ENCODE data around the gene ZNF621.

Gene ZNF621

DNA sequence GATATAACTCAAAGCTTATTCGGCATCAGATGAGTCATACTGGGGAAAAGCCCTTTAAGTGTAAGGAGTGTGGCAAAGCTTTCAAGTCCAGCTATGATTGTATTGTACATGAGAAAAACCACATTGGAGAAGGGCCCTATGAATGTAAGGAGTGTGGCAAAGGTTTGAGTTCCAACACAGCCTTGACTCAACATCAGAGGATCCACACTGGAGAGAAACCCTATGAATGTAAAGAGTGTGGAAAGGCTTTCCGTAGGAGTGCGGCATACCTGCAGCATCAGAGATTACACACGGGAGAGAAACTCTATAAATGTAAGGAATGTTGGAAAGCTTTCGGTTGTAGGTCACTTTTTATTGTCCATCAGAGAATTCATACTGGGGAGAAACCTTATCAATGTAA is 7.5 kb downstream of the ZNF621 start:
- no peaks in the 10 kb centered on the region for H3K9me2 ChIP-seq (replicated peaks; ENCODE audit: control insufficient read depth, low read length)
- no peak overlapping the region for H3K27ac ChIP-seq (ENCODE audit: low read depth, low read length)
- H3K36me3 ChIP-seq (ENCODE audit: control insufficient read depth, low read length): peaks cover 40% of the 10 kb centered on the region
- no peaks in the 10 kb centered on the region for H3F3A ChIP-seq (ENCODE audit: control insufficient read depth, insufficient read depth)
- TF ChIP-seq, protein P1, sequence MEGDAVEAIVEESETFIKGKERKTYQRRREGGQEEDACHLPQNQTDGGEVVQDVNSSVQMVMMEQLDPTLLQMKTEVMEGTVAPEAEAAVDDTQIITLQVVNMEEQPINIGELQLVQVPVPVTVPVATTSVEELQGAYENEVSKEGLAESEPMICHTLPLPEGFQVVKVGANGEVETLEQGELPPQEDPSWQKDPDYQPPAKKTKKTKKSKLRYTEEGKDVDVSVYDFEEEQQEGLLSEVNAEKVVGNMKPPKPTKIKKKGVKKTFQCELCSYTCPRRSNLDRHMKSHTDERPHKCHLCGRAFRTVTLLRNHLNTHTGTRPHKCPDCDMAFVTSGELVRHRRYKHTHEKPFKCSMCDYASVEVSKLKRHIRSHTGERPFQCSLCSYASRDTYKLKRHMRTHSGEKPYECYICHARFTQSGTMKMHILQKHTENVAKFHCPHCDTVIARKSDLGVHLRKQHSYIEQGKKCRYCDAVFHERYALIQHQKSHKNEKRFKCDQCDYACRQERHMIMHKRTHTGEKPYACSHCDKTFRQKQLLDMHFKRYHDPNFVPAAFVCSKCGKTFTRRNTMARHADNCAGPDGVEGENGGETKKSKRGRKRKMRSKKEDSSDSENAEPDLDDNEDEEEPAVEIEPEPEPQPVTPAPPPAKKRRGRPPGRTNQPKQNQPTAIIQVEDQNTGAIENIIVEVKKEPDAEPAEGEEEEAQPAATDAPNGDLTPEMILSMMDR (IDR thresholded peaks at IDR 0.05; ENCODE audit: low read depth, low read length, poor library complexity, severe bottlenecking): no peak
- no peak for TF ChIP-seq EZH2phosphoT487 (IDR thresholded peaks at IDR 0.05; ENCODE audit: borderline replicate concordance, low read length)
- H3K4me1 ChIP-seq (ENCODE audit: control insufficient read depth, low read length): no peaks in the 10 kb centered on the region
- H3K4me2 ChIP-seq (ENCODE audit: low read length): no peak overlapping the region
- no peaks in the 10 kb centered on the region for H4K20me1 ChIP-seq (ENCODE audit: control insufficient read depth, insufficient read depth, low read depth, low read length)
- no peaks in the 10 kb centered on the region for H3K27me3 ChIP-seq (ENCODE audit: control insufficient read depth, low read length)
- no peaks in the 10 kb centered on the region for H3K79me2 ChIP-seq (ENCODE audit: control insufficient read depth, low read length)
- no peak overlapping the region for H3K4me3 ChIP-seq (ENCODE audit: low read length)
- no peaks in the 10 kb centered on the region for H3K9me3 ChIP-seq (ENCODE audit: control insufficient read depth, insufficient read depth, low read length)

- Histone ChIP-seq H3K4me3 (ENCODE audit: low read length) (no peak overlapping the region), H3K27me3 (ENCODE audit: control insufficient read depth, low read length) (no peaks in the 10 kb centered on the region), H3K36me3 (ENCODE audit: control insufficient read depth, low read length) (peaks cover 37% of the 10 kb centered on the region), H3K9me2 (replicated peaks; ENCODE audit: control insufficient read depth, low read length) (no peaks in the 10 kb centered on the region), H3K4me2 (ENCODE audit: low read length) (no peak overlapping the region), H3F3A (ENCODE audit: control insufficient read depth, insufficient read depth) (no peaks in the 10 kb centered on the region), H3K9me3 (ENCODE audit: control insufficient read depth, insufficient read depth, low read length) (no peaks in the 10 kb centered on the region), H3K79me2 (ENCODE audit: control insufficient read depth, low read length) (no peaks in the 10 kb centered on the region), H4K20me1 (ENCODE audit: control insufficient read depth, insufficient read depth, low read depth, low read length) (no peaks in the 10 kb centered on the region), H3K27ac (ENCODE audit: low read depth, low read length) (no peak overlapping the region), H3K4me1 (ENCODE audit: control insufficient read depth, low read length) (no peaks in the 10 kb centered on the region)
- TF ChIP-seq, protein P1 (IDR thresholded peaks at IDR 0.05; ENCODE audit: low read depth, low read length, poor library complexity, severe bottlenecking): no peak
- no peak for TF ChIP-seq EZH2phosphoT487 (IDR thresholded peaks at IDR 0.05; ENCODE audit: borderline replicate concordance, low read length)
Observed at GRCh38 chr3:40534283-40534682, 9.5 kb downstream of the ZNF621 start.

DNA sequence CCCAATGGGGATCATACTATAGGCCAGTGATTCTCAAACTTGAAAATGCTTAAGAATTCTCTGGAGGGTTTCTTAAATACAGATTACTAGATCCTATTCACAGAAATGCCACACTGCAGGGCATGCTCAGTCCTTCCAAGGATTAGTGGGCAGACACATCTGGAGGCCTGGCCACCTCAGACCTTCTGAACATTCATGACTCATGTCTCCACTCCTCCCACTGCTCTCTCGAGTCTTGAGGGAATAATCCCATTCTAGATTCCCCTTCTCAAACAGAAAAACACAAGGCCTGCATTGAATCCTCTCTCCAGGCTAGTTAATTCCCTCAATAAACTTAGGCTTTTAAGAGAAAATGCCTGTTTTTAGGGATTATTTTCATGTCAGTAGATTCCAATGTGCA is 22.1 kb downstream of the ZNF621 start:
- H3F3A ChIP-seq (ENCODE audit: control insufficient read depth, insufficient read depth): no peaks in the 10 kb centered on the region
- H4K20me1 ChIP-seq (ENCODE audit: control insufficient read depth, insufficient read depth, low read depth, low read length): no peaks in the 10 kb centered on the region
- H3K79me2 ChIP-seq (ENCODE audit: control insufficient read depth, low read length): no peaks in the 10 kb centered on the region
- H3K27me3 ChIP-seq (ENCODE audit: control insufficient read depth, low read length): no peaks in the 10 kb centered on the region
- no peak for TF ChIP-seq EZH2phosphoT487 (IDR thresholded peaks at IDR 0.05; ENCODE audit: borderline replicate concordance, low read length)
- TF ChIP-seq, protein P1 (IDR thresholded peaks at IDR 0.05; ENCODE audit: low read depth, low read length, poor library complexity, severe bottlenecking): no peak
- H3K4me1 ChIP-seq (ENCODE audit: control insufficient read depth, low read length): no peaks in the 10 kb centered on the region
- H3K9me3 ChIP-seq (ENCODE audit: control insufficient read depth, insufficient read depth, low read length): peaks cover 6% of the 10 kb centered on the region; the same call in 1 of the 2 replicates
- no peaks in the 10 kb centered on the region for H3K9me2 ChIP-seq (replicated peaks; ENCODE audit: control insufficient read depth, low read length)
- no peak overlapping the region for H3K4me2 ChIP-seq (ENCODE audit: low read length)
- H3K27ac ChIP-seq (ENCODE audit: low read depth, low read length): no peak overlapping the region
- H3K4me3 ChIP-seq (ENCODE audit: low read length): no peak overlapping the region
- no peaks in the 10 kb centered on the region for H3K36me3 ChIP-seq (ENCODE audit: control insufficient read depth, low read length)

Data from DOHH2 (cell line).